ENCODE data around the gene FAM153A. TPM values are rescaled to one million over a fixed set of nuclear protein-coding genes. Genes with fewer than 3 reads are reported as not detected.
"Not testable (repeated sequence)": the region's sequence is repeated elsewhere in the genome, so short reads cannot be mapped to it uniquely, and the experiment has no call there.

The FAM153A gene
- total RNA-seq (2022) (not detected in 2 replicates), Bru-seq, nascent RNA (percentile 5 among the genes with signal in this experiment), BruChase-seq, experiment 1, labeled RNA remaining after a 6-hour chase (percentile 6 among the genes with signal in this experiment), BruChase-seq, experiment 2, labeled RNA remaining after a 2-hour chase (percentile 2 among the genes with signal in this experiment)
- long read RNA-seq = 0 reads

DNA sequence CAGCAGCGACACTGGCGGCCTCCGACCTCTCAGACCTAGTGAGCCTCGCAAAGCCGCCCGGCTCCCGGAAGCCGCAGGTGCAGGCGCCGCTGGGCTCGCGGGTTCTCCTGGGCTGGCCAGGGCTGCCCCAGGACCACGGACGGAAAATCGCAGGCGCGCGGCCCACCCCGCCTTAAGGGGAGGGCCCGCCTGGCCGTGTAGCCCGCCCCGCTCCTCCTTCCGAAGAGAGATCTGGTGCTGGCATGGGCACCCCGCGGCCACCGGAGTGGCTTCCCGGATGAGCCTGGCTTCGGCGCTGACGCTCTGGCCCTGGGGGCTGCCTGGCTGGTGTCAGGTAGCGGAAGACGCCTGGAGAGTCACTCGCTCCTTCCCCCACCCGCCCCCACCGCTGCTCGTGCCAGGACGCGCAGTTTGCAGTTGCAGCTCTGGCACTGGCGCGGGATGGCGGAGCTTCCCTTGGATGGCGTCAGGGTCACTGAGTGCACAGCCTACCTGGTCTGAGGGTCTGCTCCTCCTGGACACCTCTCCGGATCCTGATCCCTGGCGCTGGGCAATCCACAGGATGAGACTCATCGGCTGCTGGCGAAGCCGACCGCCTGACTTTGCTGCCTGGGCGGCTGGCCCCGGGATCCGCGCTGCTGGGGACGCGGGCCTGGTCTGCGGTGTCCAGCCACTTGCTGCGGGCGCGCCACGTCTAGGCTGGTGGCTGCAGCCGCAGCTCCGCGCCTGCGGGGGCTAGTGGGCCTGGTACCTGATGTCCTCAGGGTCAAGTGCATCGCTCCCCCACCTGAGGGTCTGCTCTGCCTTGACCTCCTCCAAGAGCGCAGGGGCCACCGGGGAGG is at the start of gene FAM153A:
FAM153A (minus strand) TSS at position 108 of the 842 bp plus-strand sequence.
- DNase-seq (ENCODE audit: unreplicated experiment); H3K9me3 Mint-ChIP-seq (ENCODE audit: unreplicated experiment); intact Hi-C loops (cut with micrococcal nuclease); H3K27me3 Mint-ChIP-seq (ENCODE audit: insufficient read depth, unreplicated experiment); H3K36me3 Mint-ChIP-seq (ENCODE audit: insufficient read depth, unreplicated experiment); CTCF ChIA-PET; BruUV-seq (replicated peaks); POLR2A ChIA-PET; H3K4me1 Mint-ChIP-seq (ENCODE audit: insufficient read depth, unreplicated experiment); H3K27ac Mint-ChIP-seq (ENCODE audit: low read depth, unreplicated experiment); H3K4me3 Mint-ChIP-seq (ENCODE audit: unreplicated experiment): not testable (repeated sequence)

DNA sequence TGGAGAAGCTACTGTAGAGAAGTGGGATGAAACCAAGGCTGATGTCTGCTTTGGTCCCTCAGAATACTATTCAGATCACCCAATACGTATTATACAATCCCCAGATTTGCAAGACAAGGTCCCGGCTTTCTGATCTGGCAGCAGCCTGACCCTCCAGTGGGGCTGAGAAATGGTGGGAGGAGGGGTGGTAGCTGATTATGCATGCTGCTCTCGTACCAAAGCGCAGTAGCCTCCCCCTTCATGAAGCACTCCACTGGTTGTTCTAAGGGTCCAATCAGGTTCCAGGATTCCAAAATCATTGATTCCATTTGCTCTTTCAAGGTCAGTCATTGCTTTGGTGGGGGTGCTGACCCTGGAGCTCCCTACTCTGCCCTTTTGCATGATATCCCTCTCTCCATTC is 49.6 kb upstream of the FAM153A start:
- H3K36me3 Mint-ChIP-seq (ENCODE audit: insufficient read depth, unreplicated experiment); intact Hi-C loops (cut with micrococcal nuclease); H3K9me3 Mint-ChIP-seq (ENCODE audit: unreplicated experiment); H3K4me1 Mint-ChIP-seq (ENCODE audit: insufficient read depth, unreplicated experiment); H3K27ac Mint-ChIP-seq (ENCODE audit: low read depth, unreplicated experiment); CTCF ChIA-PET; BruUV-seq (replicated peaks); H3K4me3 Mint-ChIP-seq (ENCODE audit: unreplicated experiment); POLR2A ChIA-PET; DNase-seq (ENCODE audit: unreplicated experiment): not testable (repeated sequence)
- H3K27me3 Mint-ChIP-seq (ENCODE audit: insufficient read depth, unreplicated experiment) = peaks cover 10% of the 10 kb centered on the region

DNA sequence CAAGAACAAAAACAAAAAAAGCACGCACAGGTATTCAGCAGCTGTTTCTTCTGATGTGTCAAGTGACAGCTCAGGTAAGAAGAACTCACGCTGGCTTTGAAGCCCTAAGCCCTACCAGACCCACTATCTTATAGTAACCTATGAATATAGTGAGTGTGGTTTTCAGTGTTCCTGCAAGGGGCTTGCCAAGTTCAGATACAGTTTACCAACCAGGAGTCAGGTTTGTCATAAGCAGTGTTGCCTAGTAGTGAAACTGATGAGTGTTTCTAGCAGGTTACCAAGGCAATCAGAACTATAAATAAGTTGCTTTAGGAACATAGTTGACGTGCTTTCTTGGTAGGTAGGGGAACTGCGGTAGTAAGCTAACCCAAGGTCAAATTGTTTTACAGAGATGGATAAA is 43.4 kb upstream of the FAM153A start:
- POLR2A ChIA-PET; BruUV-seq (replicated peaks); intact Hi-C loops (cut with micrococcal nuclease); H3K27ac Mint-ChIP-seq (ENCODE audit: low read depth, unreplicated experiment); DNase-seq (ENCODE audit: unreplicated experiment); H3K4me1 Mint-ChIP-seq (ENCODE audit: insufficient read depth, unreplicated experiment); H3K9me3 Mint-ChIP-seq (ENCODE audit: unreplicated experiment); H3K36me3 Mint-ChIP-seq (ENCODE audit: insufficient read depth, unreplicated experiment); CTCF ChIA-PET; H3K27me3 Mint-ChIP-seq (ENCODE audit: insufficient read depth, unreplicated experiment); H3K4me3 Mint-ChIP-seq (ENCODE audit: unreplicated experiment): not testable (repeated sequence)

DNA sequence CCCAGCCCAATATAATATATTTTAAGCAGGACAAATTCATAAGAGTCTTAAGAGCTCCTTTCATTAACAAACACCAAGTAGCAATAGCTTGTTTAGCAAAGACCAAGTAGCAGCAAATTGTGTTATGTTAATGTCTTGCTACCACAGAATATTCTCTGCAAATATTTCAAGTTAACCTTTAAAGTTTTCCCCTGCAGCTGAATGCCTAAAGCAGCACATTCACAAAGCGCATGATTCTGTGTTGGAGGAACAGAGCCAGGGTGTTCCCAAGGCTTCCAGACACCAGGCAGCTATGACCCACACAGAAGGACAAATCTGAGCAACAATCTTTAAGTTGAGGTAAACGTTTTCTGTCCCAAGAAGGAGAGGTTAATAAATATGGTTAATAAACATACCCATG is 42.1 kb upstream of the FAM153A start:
- BruUV-seq (replicated peaks); H3K27ac Mint-ChIP-seq (ENCODE audit: low read depth, unreplicated experiment); H3K36me3 Mint-ChIP-seq (ENCODE audit: insufficient read depth, unreplicated experiment); H3K4me1 Mint-ChIP-seq (ENCODE audit: insufficient read depth, unreplicated experiment); H3K27me3 Mint-ChIP-seq (ENCODE audit: insufficient read depth, unreplicated experiment); intact Hi-C loops (cut with micrococcal nuclease); POLR2A ChIA-PET; DNase-seq (ENCODE audit: unreplicated experiment); CTCF ChIA-PET; H3K4me3 Mint-ChIP-seq (ENCODE audit: unreplicated experiment); H3K9me3 Mint-ChIP-seq (ENCODE audit: unreplicated experiment): not testable (repeated sequence)

DNA sequence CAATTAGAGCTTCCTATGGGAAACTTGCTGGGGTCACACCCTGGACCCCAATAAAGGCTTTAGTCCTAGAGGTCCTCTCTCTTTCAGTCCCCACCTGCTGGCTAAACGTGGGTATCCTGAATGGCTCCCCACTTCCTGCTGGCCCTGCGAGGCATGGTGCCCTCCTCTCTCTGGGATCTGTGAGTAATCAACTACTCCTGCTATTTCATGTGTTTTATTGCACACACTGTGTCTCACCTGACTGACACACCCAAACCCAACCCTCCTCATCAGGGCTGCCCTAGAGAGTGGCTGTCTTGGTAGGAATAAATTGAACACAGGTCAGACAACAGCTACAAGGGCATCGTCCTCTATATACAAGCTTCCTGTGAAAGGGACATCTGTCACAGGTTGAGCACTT is 39.8 kb upstream of the FAM153A start:
- DNase-seq (ENCODE audit: unreplicated experiment); intact Hi-C loops (cut with micrococcal nuclease); BruUV-seq (replicated peaks); H3K9me3 Mint-ChIP-seq (ENCODE audit: unreplicated experiment); H3K4me3 Mint-ChIP-seq (ENCODE audit: unreplicated experiment); H3K27ac Mint-ChIP-seq (ENCODE audit: low read depth, unreplicated experiment); POLR2A ChIA-PET; H3K4me1 Mint-ChIP-seq (ENCODE audit: insufficient read depth, unreplicated experiment); H3K36me3 Mint-ChIP-seq (ENCODE audit: insufficient read depth, unreplicated experiment); H3K27me3 Mint-ChIP-seq (ENCODE audit: insufficient read depth, unreplicated experiment); CTCF ChIA-PET: not testable (repeated sequence)

DNA sequence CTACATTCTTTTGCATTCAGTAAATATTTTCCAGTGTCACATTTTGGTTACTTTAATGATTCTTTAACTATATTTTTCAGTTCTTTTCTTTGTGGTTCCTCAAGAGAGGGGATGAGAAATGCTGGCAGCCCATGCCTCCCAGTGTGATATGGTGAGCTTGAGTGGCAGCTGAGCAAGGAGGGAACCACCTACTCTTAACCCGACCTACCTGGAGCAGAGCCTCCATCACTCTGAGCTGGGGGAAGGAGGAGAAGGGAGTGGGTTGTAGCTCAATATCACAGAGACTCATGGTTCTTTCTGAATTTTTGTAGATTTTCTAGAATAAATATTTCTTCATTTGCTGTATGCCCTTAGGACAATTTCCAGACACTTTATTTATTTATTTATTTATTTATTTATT is 37.0 kb upstream of the FAM153A start:
- DNase-seq (ENCODE audit: unreplicated experiment); BruUV-seq (replicated peaks); H3K4me1 Mint-ChIP-seq (ENCODE audit: insufficient read depth, unreplicated experiment); intact Hi-C loops (cut with micrococcal nuclease); CTCF ChIA-PET; H3K36me3 Mint-ChIP-seq (ENCODE audit: insufficient read depth, unreplicated experiment); H3K4me3 Mint-ChIP-seq (ENCODE audit: unreplicated experiment); H3K9me3 Mint-ChIP-seq (ENCODE audit: unreplicated experiment); H3K27me3 Mint-ChIP-seq (ENCODE audit: insufficient read depth, unreplicated experiment); POLR2A ChIA-PET; H3K27ac Mint-ChIP-seq (ENCODE audit: low read depth, unreplicated experiment): not testable (repeated sequence)

DNA sequence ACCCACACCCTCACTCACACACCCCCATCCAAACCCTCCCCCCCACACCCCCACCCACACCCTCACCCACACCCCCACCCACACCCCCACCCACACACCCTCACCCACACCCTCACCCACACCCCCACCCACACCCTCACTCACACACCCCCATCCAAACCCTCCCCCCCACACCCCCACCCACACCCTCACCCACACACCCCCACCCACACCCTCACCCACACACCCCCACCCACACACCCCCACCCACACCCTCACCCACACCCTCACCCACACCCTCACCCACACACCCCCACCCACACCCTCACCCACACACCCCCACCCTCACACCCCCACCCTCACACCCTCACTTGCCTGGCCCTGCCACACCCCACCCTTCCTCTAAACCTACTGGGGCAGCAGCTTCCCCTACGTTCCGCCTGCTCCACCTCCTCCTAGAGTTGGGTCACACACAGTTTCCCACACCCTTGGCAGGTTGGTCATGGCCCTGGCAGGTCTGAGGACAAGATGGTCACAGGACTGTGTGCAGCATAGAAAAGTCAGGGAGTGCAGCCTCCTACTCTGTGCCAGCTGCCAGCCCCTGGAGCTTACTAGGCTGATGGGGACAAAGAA is 30.2 kb upstream of the FAM153A start:
- CTCF ChIA-PET; H3K36me3 Mint-ChIP-seq (ENCODE audit: insufficient read depth, unreplicated experiment); H3K9me3 Mint-ChIP-seq (ENCODE audit: unreplicated experiment); H3K27me3 Mint-ChIP-seq (ENCODE audit: insufficient read depth, unreplicated experiment); DNase-seq (ENCODE audit: unreplicated experiment); H3K4me3 Mint-ChIP-seq (ENCODE audit: unreplicated experiment); POLR2A ChIA-PET; intact Hi-C loops (cut with micrococcal nuclease); H3K4me1 Mint-ChIP-seq (ENCODE audit: insufficient read depth, unreplicated experiment); H3K27ac Mint-ChIP-seq (ENCODE audit: low read depth, unreplicated experiment); BruUV-seq (replicated peaks): not testable (repeated sequence)

DNA sequence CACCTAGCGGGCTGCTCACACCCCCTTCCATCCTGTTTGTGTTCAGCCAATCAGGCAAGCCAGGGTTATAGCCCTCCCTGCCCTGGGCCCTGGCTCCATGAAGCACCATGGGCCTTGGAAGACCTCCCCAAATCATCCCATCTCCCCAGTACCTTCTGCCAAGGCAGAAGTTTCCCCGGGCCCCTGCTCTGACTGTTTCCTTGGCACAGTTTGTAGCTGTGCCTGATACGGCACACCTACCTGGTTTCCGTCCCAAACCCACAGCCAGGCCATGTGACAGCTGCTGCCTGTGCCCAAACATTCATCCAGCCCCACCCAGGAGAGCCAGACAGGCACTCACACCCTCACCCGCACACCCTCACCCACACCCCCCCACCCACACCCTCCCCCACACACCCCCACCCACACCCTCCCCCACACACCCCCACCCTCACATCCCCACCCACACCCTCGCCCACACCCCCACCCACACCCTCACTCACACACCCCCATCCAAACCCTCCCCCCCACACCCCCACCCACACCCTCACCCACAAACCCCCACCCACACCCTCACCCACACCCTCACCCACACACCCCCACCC is 29.6 kb upstream of the FAM153A start:
- H3K36me3 Mint-ChIP-seq (ENCODE audit: insufficient read depth, unreplicated experiment); POLR2A ChIA-PET; CTCF ChIA-PET; BruUV-seq (replicated peaks); intact Hi-C loops (cut with micrococcal nuclease); H3K4me1 Mint-ChIP-seq (ENCODE audit: insufficient read depth, unreplicated experiment); DNase-seq (ENCODE audit: unreplicated experiment); H3K9me3 Mint-ChIP-seq (ENCODE audit: unreplicated experiment); H3K27ac Mint-ChIP-seq (ENCODE audit: low read depth, unreplicated experiment); H3K27me3 Mint-ChIP-seq (ENCODE audit: insufficient read depth, unreplicated experiment); H3K4me3 Mint-ChIP-seq (ENCODE audit: unreplicated experiment): not testable (repeated sequence)

DNA sequence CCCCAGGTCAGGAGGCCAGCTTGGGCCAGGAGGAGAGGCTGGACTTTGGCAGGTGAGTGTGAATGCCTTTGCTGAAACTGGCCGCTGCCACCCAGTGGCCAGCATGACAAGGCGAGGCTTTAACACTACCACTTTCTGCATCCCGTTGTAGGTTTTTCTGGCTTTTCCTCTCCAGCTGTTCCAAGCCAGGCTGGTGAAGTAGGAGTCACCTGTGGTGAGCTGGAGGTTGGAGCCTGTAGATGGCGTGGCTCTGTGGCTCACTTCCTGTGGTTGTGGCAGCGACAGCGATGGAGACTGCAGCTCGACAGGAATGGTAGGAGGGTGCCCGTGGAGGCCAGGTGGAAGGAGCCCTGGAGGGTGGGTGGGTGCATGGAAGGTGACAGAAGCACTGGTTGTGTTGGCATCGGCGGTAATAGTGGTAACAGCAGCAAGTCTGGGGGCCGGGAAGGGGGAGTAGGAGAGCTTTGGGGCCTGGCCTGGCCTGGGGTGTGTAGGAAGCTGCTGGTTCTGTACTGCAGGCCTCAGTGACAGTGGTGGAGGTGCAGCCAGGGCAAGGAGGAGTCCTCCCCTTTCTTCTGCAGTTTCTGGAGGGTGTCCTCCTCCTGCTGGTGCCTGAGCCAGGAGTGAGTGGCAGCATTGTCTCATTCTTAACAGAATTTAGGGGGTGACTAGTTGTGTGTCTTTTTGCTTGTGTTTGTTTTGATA is 26.7 kb upstream of the FAM153A start:
- H3K27ac Mint-ChIP-seq (ENCODE audit: low read depth, unreplicated experiment); POLR2A ChIA-PET; H3K4me3 Mint-ChIP-seq (ENCODE audit: unreplicated experiment); H3K9me3 Mint-ChIP-seq (ENCODE audit: unreplicated experiment); CTCF ChIA-PET; BruUV-seq (replicated peaks); H3K36me3 Mint-ChIP-seq (ENCODE audit: insufficient read depth, unreplicated experiment); intact Hi-C loops (cut with micrococcal nuclease); H3K27me3 Mint-ChIP-seq (ENCODE audit: insufficient read depth, unreplicated experiment); H3K4me1 Mint-ChIP-seq (ENCODE audit: insufficient read depth, unreplicated experiment); DNase-seq (ENCODE audit: unreplicated experiment): not testable (repeated sequence)

Data from MCF 10A (cell line).